SU-DHL-6 (cell line): ENCODE measurements around the gene GMEB2.

ENCODE experiments used
- H2AFZ ChIP-seq: fragments of 200-600 bp; sonication (generic); 2 replicates; pipeline ENCODE4 v1.6.1; 2014; ENCODE audit warnings: low read depth, mild to moderate bottlenecking, moderate library complexity, mixed read lengths, antibody characterized with exemption, low read length; ENCODE audit not compliant: severe bottlenecking
- H3F3A ChIP-seq: fragments of 200-600 bp; shearing (Covaris generic); 2 replicates; pipeline ENCODE4 v1.6.0; 2016; ENCODE audit warnings: antibody characterized with exemption, mild to moderate bottlenecking; ENCODE audit not compliant: insufficient read depth
- H3K27ac ChIP-seq: fragments of 200-600 bp; sonication (generic); 2 replicates; pipeline ENCODE4 v1.5.1; 2016; ENCODE audit warnings: low read depth, mild to moderate bottlenecking, low read length, moderate library complexity, mixed read lengths
- H3K27me3 ChIP-seq: fragments of 200-600 bp; sonication (generic), shearing (Covaris generic); 2 replicates; pipeline ENCODE4 v1.6.0; 2014; ENCODE audit warnings: mild to moderate bottlenecking, low read length
- H3K36me3 ChIP-seq: fragments of 200-600 bp; sonication (generic); 2 replicates; pipeline ENCODE4 v1.6.1; 2014; ENCODE audit warnings: mild to moderate bottlenecking, low read length, mixed read lengths
- H3K4me2 ChIP-seq: fragments of 300-600, 200-600 bp; shearing (Covaris generic), sonication (generic); 2 replicates; pipeline ENCODE4 v1.6.0; 2014; ENCODE audit warnings: low read length, low read depth, mild to moderate bottlenecking; ENCODE audit not compliant: poor library complexity, severe bottlenecking
- H3K4me3 ChIP-seq: fragments of 200-600 bp; sonication (generic); 2 replicates; pipeline ENCODE4 v1.5.1; 2014; ENCODE audit warnings: antibody characterized with exemption, low read length, mild to moderate bottlenecking, mixed read lengths; ENCODE audit not compliant: insufficient read depth, poor library complexity, severe bottlenecking
- H3K79me2 ChIP-seq: fragments of 200-600 bp; sonication (generic); 2 replicates; pipeline ENCODE4 v1.6.1; 2014; ENCODE audit warnings: mild to moderate bottlenecking, low read length, moderate library complexity; ENCODE audit not compliant: insufficient read depth
- H3K9ac ChIP-seq: fragments of 200-600 bp; sonication (generic); 2 replicates; pipeline ENCODE4 v1.7.0; 2014; ENCODE audit warnings: mild to moderate bottlenecking, low read length
- H3K9me2 ChIP-seq: fragments of 200-600 bp; sonication (generic); replicated peaks from 2 replicates; pipeline ENCODE4 v1.6.1; 2014; ENCODE audit warnings: low read length; ENCODE audit not compliant: insufficient read depth
- H3K9me3 ChIP-seq: fragments of 200-600 bp; sonication (generic); 2 replicates; pipeline ENCODE4 v1.6.1; 2014; ENCODE audit warnings: low read length, mixed read lengths; ENCODE audit not compliant: insufficient read depth
- H4K20me1 ChIP-seq: fragments of 200-600 bp; sonication (generic); 2 replicates; pipeline ENCODE4 v1.6.1; 2014; ENCODE audit warnings: low read depth, mild to moderate bottlenecking, antibody characterized with exemption, low read length, moderate library complexity, mixed read lengths
- EZH2phosphoT487 ChIP-seq: fragments of 200-600 bp; sonication (generic), shearing (Covaris generic); conservative IDR thresholded peaks from 2 replicates; pipeline ENCODE4 v1.6.1; 2018; ENCODE audit warnings: mild to moderate bottlenecking, antibody characterized with exemption, low read length, moderate library complexity, mixed read lengths
- TF ChIP-seq, protein P1 (sequence below): fragments of 200-600 bp; sonication (generic); IDR thresholded peaks from one replicate; pipeline ENCODE4 v1.5.1; 2017; ENCODE audit warnings: antibody characterized with exemption, mild to moderate bottlenecking, low read length, moderate library complexity; ENCODE audit not compliant: insufficient read depth, poor library complexity, severe bottlenecking

Gene GMEB2

DNA sequence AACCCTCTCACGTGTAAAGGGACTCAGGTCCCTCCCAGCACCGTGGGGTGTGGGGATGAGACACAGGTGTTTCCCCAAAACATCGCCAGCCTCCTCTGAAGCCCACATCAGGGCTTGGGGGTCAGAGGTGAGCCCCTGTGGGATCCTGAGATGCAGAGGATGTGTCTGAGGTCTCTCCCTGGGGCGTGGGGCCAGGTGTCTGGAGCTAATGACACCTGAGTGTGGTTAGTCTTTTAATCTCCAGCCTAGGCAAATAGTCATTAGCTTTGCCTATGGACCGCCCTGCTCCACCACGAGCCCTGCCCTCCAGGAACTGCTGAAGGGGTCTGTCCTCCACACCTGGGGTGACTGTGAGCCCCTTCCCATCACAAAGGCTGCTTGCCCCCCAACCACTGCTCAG is 81.1 kb downstream of the GMEB2 start:
- TF ChIP-seq EZH2phosphoT487: no peak
- TF ChIP-seq, protein P1, sequence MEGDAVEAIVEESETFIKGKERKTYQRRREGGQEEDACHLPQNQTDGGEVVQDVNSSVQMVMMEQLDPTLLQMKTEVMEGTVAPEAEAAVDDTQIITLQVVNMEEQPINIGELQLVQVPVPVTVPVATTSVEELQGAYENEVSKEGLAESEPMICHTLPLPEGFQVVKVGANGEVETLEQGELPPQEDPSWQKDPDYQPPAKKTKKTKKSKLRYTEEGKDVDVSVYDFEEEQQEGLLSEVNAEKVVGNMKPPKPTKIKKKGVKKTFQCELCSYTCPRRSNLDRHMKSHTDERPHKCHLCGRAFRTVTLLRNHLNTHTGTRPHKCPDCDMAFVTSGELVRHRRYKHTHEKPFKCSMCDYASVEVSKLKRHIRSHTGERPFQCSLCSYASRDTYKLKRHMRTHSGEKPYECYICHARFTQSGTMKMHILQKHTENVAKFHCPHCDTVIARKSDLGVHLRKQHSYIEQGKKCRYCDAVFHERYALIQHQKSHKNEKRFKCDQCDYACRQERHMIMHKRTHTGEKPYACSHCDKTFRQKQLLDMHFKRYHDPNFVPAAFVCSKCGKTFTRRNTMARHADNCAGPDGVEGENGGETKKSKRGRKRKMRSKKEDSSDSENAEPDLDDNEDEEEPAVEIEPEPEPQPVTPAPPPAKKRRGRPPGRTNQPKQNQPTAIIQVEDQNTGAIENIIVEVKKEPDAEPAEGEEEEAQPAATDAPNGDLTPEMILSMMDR: no peak
- H3K4me2 ChIP-seq: no peak overlapping the region
- H3F3A ChIP-seq: no peaks in the 10 kb centered on the region
- H3K27ac ChIP-seq: no peak overlapping the region
- no peak overlapping the region for H2AFZ ChIP-seq
- no peaks in the 10 kb centered on the region; the same call in 1 of the 2 replicates for H4K20me1 ChIP-seq
- H3K36me3 ChIP-seq: no peaks in the 10 kb centered on the region
- H3K9me2 ChIP-seq: no peaks in the 10 kb centered on the region
- H3K79me2 ChIP-seq: no peaks in the 10 kb centered on the region
- no peak overlapping the region for H3K4me3 ChIP-seq
- no peaks in the 10 kb centered on the region for H3K9me3 ChIP-seq
- no peaks in the 10 kb centered on the region for H3K27me3 ChIP-seq
- H3K9ac ChIP-seq: no peak overlapping the region

GRCh38 chr20:63544958-63545516 is 81.9 kb downstream of the GMEB2 start:
- no peaks in the 10 kb centered on the region for H3F3A ChIP-seq
- H3K27me3 ChIP-seq: no peaks in the 10 kb centered on the region
- no peak overlapping the region for H2AFZ ChIP-seq
- TF ChIP-seq, protein P1: no peak
- no peak for TF ChIP-seq EZH2phosphoT487
- no peak overlapping the region for H3K9ac ChIP-seq
- H3K9me2 ChIP-seq: no peaks in the 10 kb centered on the region
- H3K9me3 ChIP-seq: no peaks in the 10 kb centered on the region
- H3K4me2 ChIP-seq: no peak overlapping the region
- H4K20me1 ChIP-seq: no peaks in the 10 kb centered on the region; the same call in 1 of the 2 replicates
- H3K79me2 ChIP-seq: no peaks in the 10 kb centered on the region
- H3K4me3 ChIP-seq: no peak overlapping the region
- H3K36me3 ChIP-seq: no peaks in the 10 kb centered on the region
- no peak overlapping the region for H3K27ac ChIP-seq

DNA sequence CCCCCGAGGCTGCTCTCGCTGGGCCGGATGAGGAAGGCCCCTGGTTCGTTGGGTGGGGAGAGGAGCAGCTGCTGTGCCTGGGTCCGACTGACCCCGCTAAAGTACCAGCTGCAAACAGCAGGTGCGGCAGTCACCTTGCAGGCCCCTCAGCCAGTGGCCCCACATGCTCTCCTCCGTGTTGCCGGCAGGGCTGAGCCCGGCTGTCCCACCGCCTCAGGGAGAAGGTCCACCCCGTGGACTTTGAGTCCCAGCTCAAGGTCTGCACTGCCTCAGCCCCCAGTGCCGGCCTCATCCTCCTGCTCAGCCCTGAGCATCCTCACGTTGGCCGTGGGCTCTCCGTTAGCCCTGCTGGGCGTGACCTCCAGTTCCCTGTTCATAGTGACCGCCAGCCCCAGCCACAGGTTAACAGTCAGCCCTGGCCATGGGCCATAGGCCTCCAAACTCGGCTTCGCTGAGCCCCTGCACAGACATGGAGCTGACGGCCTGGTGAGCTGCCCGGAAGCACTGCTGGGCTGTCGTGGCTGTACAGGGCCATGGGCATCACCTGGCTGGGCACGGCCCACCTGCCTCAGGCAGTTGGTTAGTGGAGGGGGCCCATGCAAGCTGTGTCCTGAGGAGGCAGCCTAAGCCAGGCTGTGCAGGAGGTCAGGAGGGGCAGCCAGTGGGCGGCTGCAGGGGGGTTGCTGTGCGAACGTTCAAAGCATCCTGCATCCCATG is 82.5 kb downstream of the GMEB2 start:
- no peak overlapping the region for H2AFZ ChIP-seq
- no peak overlapping the region for H3K4me3 ChIP-seq
- no peaks in the 10 kb centered on the region for H3F3A ChIP-seq
- H3K4me2 ChIP-seq: no peak overlapping the region
- no peak overlapping the region for H3K9ac ChIP-seq
- H3K79me2 ChIP-seq: no peaks in the 10 kb centered on the region
- H3K36me3 ChIP-seq: no peaks in the 10 kb centered on the region
- no peaks in the 10 kb centered on the region for H3K9me3 ChIP-seq
- no peak overlapping the region for H3K27ac ChIP-seq
- no peaks in the 10 kb centered on the region for H3K9me2 ChIP-seq
- no peaks in the 10 kb centered on the region; the same call in 1 of the 2 replicates for H4K20me1 ChIP-seq
- H3K27me3 ChIP-seq: no peaks in the 10 kb centered on the region
- TF ChIP-seq, protein P1: no peak
- TF ChIP-seq EZH2phosphoT487: no peak
